Endothelial cell of umbilical vein (primary cell): ENCODE measurements around the gene COL1A1.
A peak's percentile ranks its signal among the peaks of the same experiment; 100 is the strongest.

Experiments
- EZH2 ChIP-seq: IDR thresholded peaks from 2 replicates; pipeline ENCODE4 v1.6.1; 2012; ENCODE audit warnings: borderline replicate concordance, low read depth, mild to moderate bottlenecking, moderate library complexity, low read length, inconsistent platforms; ENCODE audit not compliant: severe bottlenecking
- MYC ChIP-seq: IDR thresholded peaks from one replicate; pipeline ENCODE4 v1.6.1; 2011; ENCODE audit warnings: mild to moderate bottlenecking, low read depth, low read length
- POLR2A ChIP-seq: IDR thresholded peaks from 2 replicates; pipeline ENCODE4 v1.6.1; 2012; ENCODE audit warnings: low read depth, mild to moderate bottlenecking, control low read depth, low read length
- POLR2AphosphoS5 ChIP-seq: IDR thresholded peaks from 2 replicates; pipeline ENCODE4 v1.6.1; 2012; ENCODE audit warnings: low read depth, mild to moderate bottlenecking, control low read depth, low read length, moderate library complexity; ENCODE audit not compliant: insufficient read depth
- TF ChIP-seq, protein P1 (sequence below), 2 donors: IDR thresholded peaks; 1 replicate in 1 of 2; 2 replicates in 1 of 2; pipeline ENCODE4 v1.5.1; 2011; ENCODE audit warnings: low read length in 2 of 2, mild to moderate bottlenecking in 2 of 2, moderate library complexity in 2 of 2, control low read depth in 1 of 2, inconsistent platforms in 1 of 2, low read depth in 1 of 2; ENCODE audit not compliant: insufficient read depth in 1 of 2; ENCODE audit errors: extremely low read depth in 1 of 2

DNA sequence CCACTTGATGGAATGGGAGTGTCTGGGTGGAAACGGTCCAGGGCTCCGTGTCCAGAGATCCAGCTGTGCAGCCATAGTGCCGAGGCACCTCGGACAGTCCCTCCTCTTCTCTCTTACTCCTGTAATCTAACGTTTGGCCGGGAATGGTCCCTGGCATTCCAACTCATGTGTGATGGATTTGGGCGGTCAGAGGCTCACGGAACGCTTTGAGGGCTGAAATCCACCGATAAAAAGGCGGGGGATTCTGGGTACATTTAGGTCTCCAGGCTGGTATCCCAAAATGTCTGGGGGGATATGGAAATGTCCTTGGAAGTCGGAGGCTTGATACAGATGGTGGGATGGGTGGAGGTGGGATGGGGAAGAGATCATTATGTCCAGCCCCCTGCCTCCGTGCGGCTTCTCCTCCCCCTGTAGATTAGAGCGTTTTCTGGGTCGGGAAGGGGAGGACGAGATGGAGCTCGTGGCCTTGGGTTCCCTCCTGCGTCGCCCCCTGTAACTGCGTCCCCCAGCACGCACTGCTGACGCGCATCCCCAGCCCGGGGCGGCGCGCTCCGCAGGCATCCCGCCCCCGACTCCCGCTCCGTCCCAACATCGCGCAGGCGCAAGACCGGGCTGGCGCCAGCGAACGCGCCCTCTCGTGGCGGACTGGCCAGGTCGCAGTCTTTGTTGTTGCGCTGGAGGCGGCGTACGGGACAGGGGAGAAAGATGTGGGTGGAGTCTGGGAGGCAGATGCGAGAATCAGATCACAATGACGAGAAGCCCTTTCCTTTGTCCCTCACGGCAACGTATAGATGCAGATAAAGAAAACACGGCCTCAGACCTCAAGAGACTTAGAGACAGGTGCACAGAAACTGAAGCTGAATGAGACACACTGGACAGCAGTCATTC, 40.2 kb downstream of the COL1A1 start:
- TF ChIP-seq, protein P1, sequence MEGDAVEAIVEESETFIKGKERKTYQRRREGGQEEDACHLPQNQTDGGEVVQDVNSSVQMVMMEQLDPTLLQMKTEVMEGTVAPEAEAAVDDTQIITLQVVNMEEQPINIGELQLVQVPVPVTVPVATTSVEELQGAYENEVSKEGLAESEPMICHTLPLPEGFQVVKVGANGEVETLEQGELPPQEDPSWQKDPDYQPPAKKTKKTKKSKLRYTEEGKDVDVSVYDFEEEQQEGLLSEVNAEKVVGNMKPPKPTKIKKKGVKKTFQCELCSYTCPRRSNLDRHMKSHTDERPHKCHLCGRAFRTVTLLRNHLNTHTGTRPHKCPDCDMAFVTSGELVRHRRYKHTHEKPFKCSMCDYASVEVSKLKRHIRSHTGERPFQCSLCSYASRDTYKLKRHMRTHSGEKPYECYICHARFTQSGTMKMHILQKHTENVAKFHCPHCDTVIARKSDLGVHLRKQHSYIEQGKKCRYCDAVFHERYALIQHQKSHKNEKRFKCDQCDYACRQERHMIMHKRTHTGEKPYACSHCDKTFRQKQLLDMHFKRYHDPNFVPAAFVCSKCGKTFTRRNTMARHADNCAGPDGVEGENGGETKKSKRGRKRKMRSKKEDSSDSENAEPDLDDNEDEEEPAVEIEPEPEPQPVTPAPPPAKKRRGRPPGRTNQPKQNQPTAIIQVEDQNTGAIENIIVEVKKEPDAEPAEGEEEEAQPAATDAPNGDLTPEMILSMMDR (IDR thresholded peaks at IDR 0.05; ENCODE audit: extremely low read depth in 1 of 2, insufficient read depth in 1 of 2, low read depth in 1 of 2, low read length in 2 of 2), result peak; percentile 95 to 97
- TF ChIP-seq POLR2A, result peak; percentile 22
- peak; percentile 68 for TF ChIP-seq POLR2AphosphoS5
- TF ChIP-seq EZH2, result no peak
- no peak for TF ChIP-seq MYC
